LNCAP (cell line): ENCODE results near the gene GPR152.

Experiments
- TF ChIP-seq, protein P1 (sequence below): fragments of 450-650 bp; IDR thresholded peaks from 2 replicates; pipeline ENCODE4 v1.5.1; 2017; ENCODE audit warnings: mild to moderate bottlenecking

The GPR152 gene

DNA sequence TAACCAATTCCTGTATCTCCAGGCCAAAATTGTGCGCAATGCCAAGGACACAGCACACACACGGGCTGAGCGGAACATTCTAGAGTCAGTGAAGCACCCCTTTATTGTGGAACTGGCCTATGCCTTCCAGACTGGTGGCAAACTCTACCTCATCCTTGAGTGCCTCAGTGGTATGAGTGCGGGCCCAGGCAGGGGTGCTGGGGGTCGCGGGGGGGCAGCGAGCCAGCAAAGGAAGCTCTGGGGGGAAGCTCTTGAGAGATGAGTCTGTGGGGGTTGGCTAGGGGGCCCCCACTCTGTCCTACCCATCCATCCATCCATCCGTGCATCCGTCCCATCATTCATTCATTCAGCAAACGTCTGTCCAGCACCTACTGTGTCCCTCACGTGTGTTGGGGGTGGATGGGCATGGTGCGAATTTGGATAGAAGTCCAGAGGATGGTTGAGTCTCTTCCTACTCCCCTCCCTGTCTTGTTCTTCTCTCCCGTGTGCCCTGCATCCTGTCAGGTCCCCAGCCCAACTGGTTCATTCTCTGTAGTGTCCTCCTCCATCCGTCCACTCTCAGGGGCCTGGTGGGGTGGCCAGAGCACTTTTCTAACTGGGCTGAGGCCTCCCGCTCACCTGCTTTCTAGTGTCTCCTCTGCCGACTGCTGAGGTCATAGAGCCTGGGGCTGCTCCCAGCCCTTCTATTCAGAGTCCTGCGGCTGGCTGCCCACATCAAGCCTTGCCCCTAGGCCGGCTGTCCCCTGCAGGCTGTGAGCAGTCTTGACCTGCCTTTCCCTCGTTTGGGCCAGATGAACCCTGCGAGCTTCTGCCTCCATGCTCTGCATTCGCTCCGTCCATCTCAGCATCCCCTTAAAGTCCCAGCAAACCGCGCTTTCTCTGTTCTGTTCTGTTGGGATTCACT, 20.9 kb downstream of the GPR152 start:
- TF ChIP-seq, protein P1, sequence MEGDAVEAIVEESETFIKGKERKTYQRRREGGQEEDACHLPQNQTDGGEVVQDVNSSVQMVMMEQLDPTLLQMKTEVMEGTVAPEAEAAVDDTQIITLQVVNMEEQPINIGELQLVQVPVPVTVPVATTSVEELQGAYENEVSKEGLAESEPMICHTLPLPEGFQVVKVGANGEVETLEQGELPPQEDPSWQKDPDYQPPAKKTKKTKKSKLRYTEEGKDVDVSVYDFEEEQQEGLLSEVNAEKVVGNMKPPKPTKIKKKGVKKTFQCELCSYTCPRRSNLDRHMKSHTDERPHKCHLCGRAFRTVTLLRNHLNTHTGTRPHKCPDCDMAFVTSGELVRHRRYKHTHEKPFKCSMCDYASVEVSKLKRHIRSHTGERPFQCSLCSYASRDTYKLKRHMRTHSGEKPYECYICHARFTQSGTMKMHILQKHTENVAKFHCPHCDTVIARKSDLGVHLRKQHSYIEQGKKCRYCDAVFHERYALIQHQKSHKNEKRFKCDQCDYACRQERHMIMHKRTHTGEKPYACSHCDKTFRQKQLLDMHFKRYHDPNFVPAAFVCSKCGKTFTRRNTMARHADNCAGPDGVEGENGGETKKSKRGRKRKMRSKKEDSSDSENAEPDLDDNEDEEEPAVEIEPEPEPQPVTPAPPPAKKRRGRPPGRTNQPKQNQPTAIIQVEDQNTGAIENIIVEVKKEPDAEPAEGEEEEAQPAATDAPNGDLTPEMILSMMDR, result no peak

DNA sequence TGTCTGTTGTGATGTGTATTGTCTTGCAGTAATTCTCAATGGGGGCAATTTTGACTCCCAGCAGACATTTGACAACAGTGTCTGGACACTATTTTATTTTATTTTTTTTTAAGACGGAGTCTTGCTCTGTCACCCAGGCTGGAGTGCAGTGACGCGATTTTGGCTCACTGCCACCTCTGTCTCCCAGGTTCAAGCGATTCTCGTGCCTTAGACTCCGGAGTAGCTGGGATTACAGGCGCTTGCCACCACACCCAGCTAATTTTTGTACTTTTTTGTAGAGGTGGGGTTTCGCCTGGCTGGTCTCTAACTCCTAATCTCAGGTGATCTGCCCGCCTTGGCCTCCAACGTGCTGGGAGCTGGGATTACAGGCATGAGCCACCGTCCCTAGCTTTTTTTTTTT, 22.8 kb downstream of the GPR152 start:
- TF ChIP-seq, protein P1, result no peak

DNA sequence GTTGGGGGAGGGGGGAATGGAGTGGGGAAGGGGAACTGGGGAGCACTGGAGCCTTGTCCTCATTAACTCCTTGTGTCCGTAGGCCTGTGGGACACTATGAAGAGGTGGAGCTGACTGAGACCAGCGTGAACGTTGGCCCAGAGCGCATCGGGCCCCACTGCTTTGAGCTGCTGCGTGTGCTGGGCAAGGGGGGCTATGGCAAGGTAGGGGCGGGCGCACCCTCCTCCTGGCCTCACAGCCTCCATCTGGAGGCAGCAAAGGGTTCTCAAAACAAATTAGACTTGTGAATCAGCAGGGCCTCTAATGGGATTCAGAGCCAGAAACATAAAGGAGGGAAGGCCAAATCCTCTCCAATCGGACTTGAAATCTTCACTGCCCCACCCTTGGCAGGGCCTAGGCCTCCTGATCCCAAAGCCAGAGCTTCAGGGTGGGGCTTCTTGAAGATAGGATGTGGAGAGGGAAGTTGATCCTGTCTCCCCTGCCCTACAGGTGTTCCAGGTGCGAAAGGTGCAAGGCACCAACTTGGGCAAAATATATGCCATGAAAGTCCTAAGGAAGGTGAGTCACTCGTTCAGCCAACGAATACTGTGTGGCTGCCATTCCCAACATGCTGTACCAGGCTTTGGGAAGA, 23.4 kb downstream of the GPR152 start:
- TF ChIP-seq, protein P1, result no peak

DNA sequence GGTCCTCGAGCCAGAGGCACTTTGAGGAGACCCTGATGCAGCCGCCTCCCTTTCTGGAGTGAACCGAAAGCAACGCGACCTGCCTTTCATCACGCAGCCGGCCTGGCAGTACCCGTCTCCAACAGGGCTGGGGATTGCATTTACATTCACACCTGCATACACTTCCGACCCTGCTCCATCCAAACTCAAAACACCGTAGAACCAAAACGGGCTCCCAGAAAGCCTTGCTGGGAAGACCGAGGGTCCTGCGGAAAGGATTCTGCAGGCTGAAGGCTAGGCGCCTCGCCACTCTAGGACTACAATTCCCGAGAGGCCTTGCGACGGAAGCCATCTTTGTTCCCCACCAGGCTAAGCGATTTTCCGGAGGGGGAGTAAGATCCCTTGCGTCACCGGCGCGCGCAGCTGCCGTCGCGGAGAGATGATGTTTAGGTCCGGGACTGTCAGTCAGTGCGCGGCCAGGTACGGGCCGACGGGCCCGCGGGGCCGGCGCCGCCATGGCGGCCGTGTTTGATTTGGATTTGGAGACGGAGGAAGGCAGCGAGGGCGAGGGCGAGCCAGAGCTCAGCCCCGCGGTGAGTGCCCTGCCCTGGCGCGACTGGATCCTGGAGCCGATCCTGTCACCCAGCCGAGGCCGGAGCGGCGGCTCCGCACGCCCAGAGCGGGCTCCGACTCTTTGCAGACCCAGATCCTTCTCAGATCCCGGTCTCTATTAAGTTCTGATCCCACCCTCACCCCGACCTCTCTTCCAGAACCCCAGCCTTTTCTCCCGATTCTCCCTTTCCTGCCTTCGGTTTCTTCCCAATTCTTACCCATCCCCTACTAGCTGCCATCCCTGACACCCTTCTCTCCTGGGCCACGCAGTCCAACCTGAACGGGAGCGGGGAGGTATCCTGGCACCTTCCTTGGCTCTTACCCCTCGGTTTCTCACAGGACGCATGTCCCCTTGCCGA, 24.2 kb downstream of the GPR152 start, which contains the start of gene RPS6KB2:
RPS6KB2 (plus strand) TSS at position 443 of the 950 bp plus-strand sequence; CDS start at position 495, 52 bp downstream.
- TF ChIP-seq, protein P1, result no peak

DNA sequence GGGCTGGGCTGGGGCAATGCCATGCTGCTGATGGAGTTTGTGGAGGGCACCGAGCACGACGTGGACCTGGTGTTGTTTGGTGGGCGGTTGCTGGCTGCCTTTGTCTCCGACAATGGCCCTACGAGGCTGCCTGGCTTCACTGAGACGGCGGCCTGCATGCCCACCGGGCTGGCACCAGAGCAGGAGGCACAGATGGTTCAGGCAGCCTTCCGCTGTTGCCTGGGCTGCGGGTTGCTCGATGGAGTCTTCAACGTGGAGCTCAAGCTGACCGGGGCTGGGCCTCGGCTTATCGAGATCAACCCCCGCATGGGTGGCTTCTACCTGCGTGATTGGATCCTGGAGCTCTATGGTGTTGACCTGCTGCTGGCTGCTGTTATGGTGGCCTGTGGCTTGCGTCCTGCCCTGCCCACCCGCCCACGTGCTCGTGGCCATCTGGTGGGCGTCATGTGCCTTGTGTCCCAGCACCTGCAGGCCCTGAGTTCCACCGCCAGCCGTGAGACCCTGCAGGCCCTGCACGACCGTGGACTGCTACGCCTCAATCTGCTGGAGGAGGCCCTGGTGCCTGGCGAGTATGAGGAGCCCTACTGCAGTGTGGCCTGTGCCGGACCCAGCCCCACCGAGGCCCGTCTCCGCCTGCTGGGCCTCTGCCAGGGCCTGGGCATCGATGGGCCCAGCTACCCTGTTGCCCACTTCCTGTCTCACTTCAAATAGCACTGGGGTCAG, 28.5 kb downstream of the GPR152 start:
- TF ChIP-seq, protein P1, result no peak

DNA sequence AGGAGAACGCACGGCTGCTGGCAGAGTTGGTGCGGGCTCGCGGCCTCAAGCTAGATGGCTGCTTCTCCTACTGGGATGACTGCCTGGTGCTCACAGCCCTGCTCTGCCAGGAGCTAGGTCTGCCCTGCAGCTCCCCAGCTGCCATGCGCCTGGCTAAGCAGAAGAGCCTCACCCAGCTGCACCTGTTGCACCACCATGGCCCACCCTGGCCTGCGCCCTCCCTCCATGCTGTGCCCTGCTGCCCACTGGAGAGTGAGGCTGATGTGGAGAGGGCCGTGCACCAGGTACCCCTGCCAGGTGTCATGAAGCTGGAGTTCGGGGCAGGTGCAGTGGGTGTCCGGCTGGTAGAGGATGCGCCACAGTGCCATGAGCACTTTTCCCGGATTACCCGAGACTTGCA, 29.1 kb downstream of the GPR152 start:
- TF ChIP-seq, protein P1, result no peak
